ENCODE data around the gene NKAIN1.

NKAIN1 gene

GRCh38 chr1:31207569-31207968, 32.1 kb downstream of the NKAIN1 start:
- Histone ChIP-seq H3K36me3 (ENCODE audit: insufficient read depth, low read length) (no peaks in the 10 kb centered on the region), H3K4me2 (ENCODE audit: insufficient read depth, low read length) (no peak overlapping the region), H3K4me3 (ENCODE audit: low read depth in 1 of 2, low read length in 2 of 2) (no peak overlapping the region), H3K27ac (ENCODE audit: low read length) (no peak overlapping the region), H3K9me3 (ENCODE audit: insufficient read depth, low read length, severe bottlenecking) (no peaks in the 10 kb centered on the region), H3K4me1 (ENCODE audit: insufficient read depth, low read length) (no peaks in the 10 kb centered on the region), H3K79me2 (ENCODE audit: insufficient read depth, low read length) (no peaks in the 10 kb centered on the region), H4K20me1 (ENCODE audit: insufficient read depth, low read length) (no peaks in the 10 kb centered on the region), H2AFZ (ENCODE audit: low read depth, low read length) (no peak overlapping the region), H3K9ac (ENCODE audit: low read depth, low read length) (no peak overlapping the region), H3K27me3 (ENCODE audit: insufficient read depth, low read length, poor library complexity) (no peaks in the 10 kb centered on the region)
- DNase-seq (no peak), ATAC-seq (ENCODE audit: insufficient read depth, low read depth) (no peak)
- TF ChIP-seq EZH2 (IDR thresholded peaks at IDR 0.05; ENCODE audit: borderline replicate concordance, low read depth, low read length, severe bottlenecking) (no peak), CTCF (IDR thresholded peaks at IDR 0.05; ENCODE audit: borderline replicate concordance, extremely low read depth, low read length, poor library complexity, severe bottlenecking) (no peak)

GRCh38 chr1:31207046-31207445, 32.6 kb downstream of the NKAIN1 start:
- Histone ChIP-seq H3K27ac (ENCODE audit: low read length) (no peak overlapping the region), H3K4me3 (ENCODE audit: low read depth in 1 of 2, low read length in 2 of 2) (no peak overlapping the region), H3K27me3 (ENCODE audit: insufficient read depth, low read length, poor library complexity) (no peaks in the 10 kb centered on the region), H3K9me3 (ENCODE audit: insufficient read depth, low read length, severe bottlenecking) (no peaks in the 10 kb centered on the region), H3K4me1 (ENCODE audit: insufficient read depth, low read length) (no peaks in the 10 kb centered on the region), H2AFZ (ENCODE audit: low read depth, low read length) (no peak overlapping the region), H3K4me2 (ENCODE audit: insufficient read depth, low read length) (no peak overlapping the region), H3K79me2 (ENCODE audit: insufficient read depth, low read length) (no peaks in the 10 kb centered on the region), H3K36me3 (ENCODE audit: insufficient read depth, low read length) (no peaks in the 10 kb centered on the region), H4K20me1 (ENCODE audit: insufficient read depth, low read length) (no peaks in the 10 kb centered on the region), H3K9ac (ENCODE audit: low read depth, low read length) (no peak overlapping the region)
- no peak for ATAC-seq (ENCODE audit: insufficient read depth, low read depth)
- DNase-seq, result no peak
- TF ChIP-seq EZH2 (IDR thresholded peaks at IDR 0.05; ENCODE audit: borderline replicate concordance, low read depth, low read length, severe bottlenecking) (no peak), CTCF (IDR thresholded peaks at IDR 0.05; ENCODE audit: borderline replicate concordance, extremely low read depth, low read length, poor library complexity, severe bottlenecking) (no peak)

- Histone ChIP-seq H3K4me3 (ENCODE audit: low read depth in 1 of 2, low read length in 2 of 2) (no peak overlapping the region), H2AFZ (ENCODE audit: low read depth, low read length) (no peak overlapping the region), H3K4me1 (ENCODE audit: insufficient read depth, low read length) (no peaks in the 10 kb centered on the region), H3K27me3 (ENCODE audit: insufficient read depth, low read length, poor library complexity) (no peaks in the 10 kb centered on the region), H3K79me2 (ENCODE audit: insufficient read depth, low read length) (no peaks in the 10 kb centered on the region), H3K36me3 (ENCODE audit: insufficient read depth, low read length) (no peaks in the 10 kb centered on the region), H3K9me3 (ENCODE audit: insufficient read depth, low read length, severe bottlenecking) (no peaks in the 10 kb centered on the region), H3K4me2 (ENCODE audit: insufficient read depth, low read length) (no peak overlapping the region), H3K27ac (ENCODE audit: low read length) (no peak overlapping the region), H4K20me1 (ENCODE audit: insufficient read depth, low read length) (no peaks in the 10 kb centered on the region; the same call in 1 of the 2 replicates), H3K9ac (ENCODE audit: low read depth, low read length) (no peak overlapping the region)
- DNase-seq (no peak), ATAC-seq (ENCODE audit: insufficient read depth, low read depth) (no peak)
- TF ChIP-seq CTCF (IDR thresholded peaks at IDR 0.05; ENCODE audit: borderline replicate concordance, extremely low read depth, low read length, poor library complexity, severe bottlenecking), result no peak
- TF ChIP-seq EZH2 (IDR thresholded peaks at IDR 0.05; ENCODE audit: borderline replicate concordance, low read depth, low read length, severe bottlenecking), result no peak
These were observed 36.5 kb downstream of the NKAIN1 start for GRCh38 chr1:31203215-31203614.

- TF ChIP-seq CTCF (IDR thresholded peaks at IDR 0.05; ENCODE audit: borderline replicate concordance, extremely low read depth, low read length, poor library complexity, severe bottlenecking), result no peak
- TF ChIP-seq EZH2 (IDR thresholded peaks at IDR 0.05; ENCODE audit: borderline replicate concordance, low read depth, low read length, severe bottlenecking), result no peak
- Histone ChIP-seq H3K79me2 (ENCODE audit: insufficient read depth, low read length) (no peaks in the 10 kb centered on the region), H2AFZ (ENCODE audit: low read depth, low read length) (no peak overlapping the region), H3K27ac (ENCODE audit: low read length) (no peak overlapping the region), H3K4me3 (ENCODE audit: low read depth in 1 of 2, low read length in 2 of 2) (no peak overlapping the region), H3K9me3 (ENCODE audit: insufficient read depth, low read length, severe bottlenecking) (no peaks in the 10 kb centered on the region), H3K9ac (ENCODE audit: low read depth, low read length) (no peak overlapping the region), H3K4me1 (ENCODE audit: insufficient read depth, low read length) (no peaks in the 10 kb centered on the region), H3K36me3 (ENCODE audit: insufficient read depth, low read length) (no peaks in the 10 kb centered on the region), H3K4me2 (ENCODE audit: insufficient read depth, low read length) (no peak overlapping the region), H3K27me3 (ENCODE audit: insufficient read depth, low read length, poor library complexity) (no peaks in the 10 kb centered on the region), H4K20me1 (ENCODE audit: insufficient read depth, low read length) (no peaks in the 10 kb centered on the region; the same call in 1 of the 2 replicates)
- DNase-seq (no peak), ATAC-seq (ENCODE audit: insufficient read depth, low read depth) (no peak)
These were observed 37.7 kb downstream of the NKAIN1 start for GRCh38 chr1:31201931-31202360.
